Sigmoid colon (tissue), 3 donors: ENCODE data around the gene IRS2.
"Not testable (repeated sequence)": the region's sequence is repeated elsewhere in the genome, so short reads cannot be mapped to it uniquely, and the experiment has no call there.

Experiments used
- CTCF ChIP-seq, 4 experiments: fragments of 450-650 bp in 3 of 4; fragments of 200-600 bp in 1 of 4; IDR thresholded peaks; one replicate each; pipeline ENCODE4 v1.5.1; 2016 to 2019; ENCODE audit warnings: antibody characterized with exemption in 4 of 4, mild to moderate bottlenecking in 3 of 4, moderate library complexity in 2 of 4
- POLR2A ChIP-seq, 2 donors: fragments of 450-650 bp; IDR thresholded peaks; one replicate each; pipeline ENCODE4 v1.6.1; 2016; ENCODE audit warnings: antibody characterized with exemption in 2 of 2, mild to moderate bottlenecking in 2 of 2, moderate library complexity in 2 of 2

GRCh38 chr13:109823201-109823600, 36.8 kb upstream of the IRS2 start:
- TF ChIP-seq CTCF, POLR2A (IDR thresholded peaks at IDR 0.05): not testable (repeated sequence)
